HG02884 (cell line): ENCODE data around the gene FNTB.

Source experiments
- ATAC-seq: cut with Tn5 transposase; IDR thresholded peaks from one replicate; pipeline ENCODE4 v1.9.1; 2021; ENCODE audit warnings: mild to moderate bottlenecking, moderate library complexity; ENCODE audit not compliant: unreplicated experiment

The FNTB gene, protein sequence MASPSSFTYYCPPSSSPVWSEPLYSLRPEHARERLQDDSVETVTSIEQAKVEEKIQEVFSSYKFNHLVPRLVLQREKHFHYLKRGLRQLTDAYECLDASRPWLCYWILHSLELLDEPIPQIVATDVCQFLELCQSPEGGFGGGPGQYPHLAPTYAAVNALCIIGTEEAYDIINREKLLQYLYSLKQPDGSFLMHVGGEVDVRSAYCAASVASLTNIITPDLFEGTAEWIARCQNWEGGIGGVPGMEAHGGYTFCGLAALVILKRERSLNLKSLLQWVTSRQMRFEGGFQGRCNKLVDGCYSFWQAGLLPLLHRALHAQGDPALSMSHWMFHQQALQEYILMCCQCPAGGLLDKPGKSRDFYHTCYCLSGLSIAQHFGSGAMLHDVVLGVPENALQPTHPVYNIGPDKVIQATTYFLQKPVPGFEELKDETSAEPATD

DNA sequence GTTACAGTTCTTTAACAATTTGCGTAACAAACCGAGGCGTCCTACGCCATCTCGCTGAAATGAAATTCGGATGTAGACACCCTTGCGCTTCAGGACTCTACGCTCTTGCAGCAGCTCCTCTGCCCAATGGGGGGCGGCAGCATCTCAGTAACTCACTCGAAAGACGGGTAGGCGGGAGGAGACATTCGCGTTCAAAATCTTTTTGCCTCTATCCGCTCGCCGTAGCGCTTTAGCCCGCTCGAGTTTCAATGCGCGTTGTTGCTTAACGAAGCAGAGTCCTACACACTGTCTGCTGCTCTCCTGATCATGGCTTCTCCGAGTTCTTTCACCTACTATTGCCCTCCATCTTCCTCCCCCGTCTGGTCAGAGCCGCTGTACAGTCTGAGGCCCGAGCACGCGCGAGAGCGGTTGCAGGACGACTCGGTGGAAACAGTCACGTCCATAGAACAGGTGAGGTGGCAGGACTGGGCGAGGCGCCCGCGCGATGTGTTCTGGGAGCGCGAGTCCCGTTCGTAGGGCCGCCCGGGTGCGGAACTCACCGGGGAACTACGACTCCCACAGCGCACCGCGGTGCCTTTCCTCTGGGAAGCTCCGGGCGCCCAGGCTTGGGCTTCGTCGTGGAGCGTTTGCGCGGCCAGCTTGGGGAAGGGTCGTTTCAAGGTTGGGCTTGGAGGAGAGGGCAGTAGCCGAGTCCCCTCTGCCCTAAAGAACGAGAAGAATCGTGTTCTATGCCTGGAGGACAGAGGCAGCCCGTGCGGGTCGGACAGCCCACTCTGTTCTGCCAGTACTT is at the start of gene FNTB:
TSS of gene FNTB (plus strand) at position 248 of the 790 bp plus-strand sequence. CDS start at position 307, 59 bp downstream.
- peak; percentile 92 for ATAC-seq

DNA sequence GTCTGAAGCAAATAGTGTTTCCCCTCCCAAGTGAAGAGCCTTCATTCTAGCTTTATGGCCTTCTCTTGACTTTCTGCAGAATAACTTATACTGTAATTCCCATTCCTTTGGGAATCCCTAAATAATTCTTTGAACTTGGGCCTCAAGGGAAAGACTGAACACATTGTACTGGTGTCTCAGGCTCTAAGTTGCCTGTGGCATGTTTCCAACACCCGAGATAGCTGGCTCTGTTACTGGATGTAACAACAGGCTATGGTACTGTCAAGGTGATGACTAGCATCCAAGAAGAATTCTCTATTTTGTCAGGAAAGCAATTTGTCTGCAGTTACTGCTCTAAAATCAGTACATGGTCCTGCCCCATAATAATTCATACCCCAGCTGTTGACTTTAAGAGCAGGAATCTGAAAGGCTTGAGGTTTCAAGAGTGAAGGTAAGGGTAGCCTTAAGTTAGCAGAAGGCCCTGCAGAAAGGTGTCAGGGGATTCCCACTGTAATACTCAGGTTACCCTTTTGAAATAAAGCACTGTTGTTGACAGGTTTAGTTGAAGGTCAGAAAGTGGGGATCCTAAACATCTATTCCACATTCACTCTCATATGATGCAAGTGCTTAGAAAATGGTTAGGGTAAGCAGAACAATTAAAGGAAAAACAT is 49.4 kb upstream of the FNTB start:
- ATAC-seq, result no peak

DNA sequence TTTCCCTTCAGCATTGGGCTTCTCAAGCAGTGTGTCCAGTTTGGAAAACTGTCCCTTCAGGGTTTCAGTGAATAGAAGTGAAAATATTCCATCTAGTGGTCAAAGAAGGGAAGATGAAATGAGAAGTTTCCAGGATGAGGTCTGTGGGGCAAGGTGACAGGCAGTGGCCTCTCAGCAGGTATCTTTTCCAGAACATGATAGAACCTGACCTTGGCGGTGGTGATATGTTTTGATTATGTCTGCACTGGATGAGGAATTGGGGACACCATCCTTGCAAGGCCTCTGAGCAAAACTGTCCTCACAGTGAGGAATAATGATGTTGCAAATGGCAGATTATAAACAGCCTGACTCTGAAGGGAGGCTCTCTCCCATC is 48.9 kb upstream of the FNTB start:
- ATAC-seq, result no peak

DNA sequence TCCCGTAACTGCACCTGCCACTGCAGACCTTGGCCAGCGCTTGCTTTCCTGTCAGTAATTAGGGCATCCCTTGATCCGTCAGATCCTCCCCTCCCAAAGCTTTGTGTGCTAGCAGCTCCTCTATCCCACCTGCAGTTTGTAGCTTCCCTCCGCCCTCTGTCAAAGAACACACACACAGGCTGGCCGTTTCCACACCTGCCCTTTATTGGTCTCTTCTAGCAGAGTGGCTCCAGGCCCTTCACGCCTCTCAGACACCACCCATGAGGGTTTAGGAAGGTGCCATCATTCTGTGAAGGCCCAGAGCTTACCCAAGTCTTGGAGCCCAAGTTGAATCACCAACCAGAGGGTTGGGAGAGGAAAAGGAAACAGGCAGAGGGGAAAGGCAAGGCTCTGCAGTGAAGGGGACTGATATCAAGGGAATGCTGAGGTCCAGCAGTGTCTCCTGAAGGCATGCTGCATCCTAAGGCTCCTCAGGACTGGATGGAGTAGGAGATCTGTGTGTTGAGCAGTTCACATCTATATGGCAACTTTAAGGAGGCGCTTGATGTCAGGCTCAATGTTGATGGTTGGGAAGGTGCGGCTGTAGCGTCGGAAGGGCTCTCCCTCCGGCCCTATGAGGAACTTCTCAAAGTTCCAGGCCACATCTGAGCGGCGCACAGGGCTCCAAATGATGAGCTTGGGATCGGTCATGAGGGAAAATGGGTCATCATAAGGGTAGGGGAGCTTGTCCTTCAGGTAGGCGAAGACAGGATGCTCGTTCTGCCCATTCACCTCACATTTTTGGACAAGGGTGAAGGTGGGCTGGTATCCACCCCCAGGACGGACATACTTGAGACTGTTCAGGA is 47.5 kb upstream of the FNTB start:
- no peak for ATAC-seq

- ATAC-seq, result no peak
These were observed 46.9 kb upstream of the FNTB start for GRCh38 chr14:64939817-64940190.

GRCh38 chr14:64940336-64940910 is 46.3 kb upstream of the FNTB start:
- no peak for ATAC-seq

DNA sequence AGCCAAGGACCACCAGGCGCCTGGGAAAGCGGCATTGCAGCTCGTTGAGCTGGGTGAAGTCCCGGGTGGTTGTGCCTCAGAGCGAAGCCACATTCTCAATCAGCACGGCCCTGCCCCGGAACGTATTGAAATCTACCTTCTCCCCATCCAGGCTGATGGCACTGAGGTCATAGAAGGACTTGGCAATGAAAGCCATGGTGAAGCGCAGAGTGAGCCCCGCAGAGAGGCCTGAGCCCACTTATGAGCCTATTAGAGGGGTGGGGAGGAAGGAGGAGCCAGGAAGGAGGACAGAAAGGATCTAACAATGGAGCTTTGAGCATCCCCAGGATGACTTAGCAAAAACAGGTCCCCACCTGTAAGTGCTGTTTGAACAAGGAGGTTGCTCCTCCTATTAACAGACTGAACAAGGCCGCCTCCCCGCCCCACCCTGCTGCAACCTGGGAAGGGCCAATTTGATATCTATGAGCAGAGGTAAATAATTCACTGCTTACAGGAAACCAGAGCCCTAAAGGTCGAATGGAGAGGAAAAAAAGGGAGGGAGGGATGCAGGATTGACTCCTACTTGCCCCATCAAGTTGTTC is 44.1 kb upstream of the FNTB start, which contains the start of gene GPX2:
TSS of gene GPX2 (minus strand) at position 215 of the 581 bp plus-strand sequence. CDS start at position 196, 19 bp downstream.
- no peak for ATAC-seq

GRCh38 chr14:64943556-64943955 is 43.1 kb upstream of the FNTB start:
- ATAC-seq, result no peak

- ATAC-seq, result no peak
These were observed 42.7 kb upstream of the FNTB start for GRCh38 chr14:64944041-64944440.

- ATAC-seq, result no peak
These were observed 41.8 kb upstream of the FNTB start for GRCh38 chr14:64944861-64945260.

DNA sequence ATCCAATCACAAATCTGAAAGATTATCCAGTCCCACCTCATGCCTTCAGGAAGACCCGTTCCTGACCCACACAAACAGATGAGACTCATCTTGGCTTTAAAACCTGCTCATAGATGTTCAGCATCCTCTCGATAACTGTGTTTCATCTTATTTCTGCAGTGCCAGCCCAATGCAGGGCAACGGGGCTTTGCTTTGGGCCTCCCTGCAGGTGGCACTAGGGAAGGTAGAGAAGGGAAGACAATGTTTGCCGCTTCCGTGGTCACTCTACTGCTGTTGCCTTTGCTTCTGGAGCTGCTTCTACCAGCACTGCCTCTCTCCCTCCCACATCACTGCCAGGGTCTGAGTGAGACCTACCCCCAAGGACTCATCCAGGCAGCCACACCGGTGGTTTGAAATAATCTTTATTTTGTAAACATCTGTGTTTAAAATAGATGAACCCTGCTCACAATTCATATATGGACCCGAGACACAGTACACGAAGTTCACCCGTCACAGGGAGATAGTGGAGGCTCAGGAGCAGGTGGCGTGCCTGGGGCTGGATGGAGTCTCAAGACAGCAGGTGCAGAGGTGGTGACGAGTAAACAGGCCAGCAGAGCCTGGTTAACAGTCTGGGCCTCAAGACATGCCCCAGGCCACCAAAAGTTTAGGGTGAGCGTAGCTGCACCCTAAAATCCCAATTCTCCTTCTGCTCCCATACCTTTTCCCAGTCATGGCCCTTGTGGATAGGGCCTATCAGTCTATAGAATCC is 41.1 kb upstream of the FNTB start:
- no peak for ATAC-seq

DNA sequence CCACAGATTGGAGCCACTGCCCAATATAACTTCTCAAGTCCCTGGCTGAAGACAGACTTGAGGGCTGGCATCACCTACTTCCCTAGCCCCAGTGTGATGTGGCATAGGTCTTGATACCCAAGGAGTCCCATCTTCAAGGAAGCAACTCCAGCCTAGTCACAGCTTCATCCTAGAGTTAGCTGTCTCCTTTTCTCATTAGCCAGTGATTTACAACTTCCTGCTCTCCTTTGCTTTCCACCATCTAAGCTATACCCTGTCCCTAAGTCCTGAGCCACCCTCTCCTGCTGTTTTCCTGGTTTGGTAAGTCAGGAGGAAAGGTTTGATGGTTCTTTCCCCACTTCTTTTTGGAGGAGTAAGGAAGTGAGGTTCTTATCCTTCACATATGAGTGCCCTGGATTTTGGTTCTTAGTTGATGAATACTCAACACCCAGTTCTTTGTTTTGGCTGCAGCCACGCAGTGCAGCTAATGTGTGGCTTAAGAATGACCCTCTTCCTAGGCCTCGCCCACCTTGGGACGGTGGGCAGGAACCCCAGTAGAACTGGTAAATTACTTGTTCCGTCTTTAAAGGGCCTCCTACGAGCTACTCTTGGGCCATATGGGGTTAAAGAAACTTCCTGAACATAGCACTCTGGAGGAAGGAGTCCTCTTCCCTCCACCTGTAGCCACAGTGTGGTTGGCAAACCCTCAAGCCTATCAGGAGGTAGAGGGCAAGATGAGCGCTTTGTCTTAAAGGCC is 40.2 kb upstream of the FNTB start:
- ATAC-seq, result no peak

GRCh38 chr14:64947710-64948611 is 38.7 kb upstream of the FNTB start:
- ATAC-seq, result no peak

GRCh38 chr14:64948612-64949210 is 38.0 kb upstream of the FNTB start:
- ATAC-seq, result no peak

GRCh38 chr14:64950889-64951288 is 35.8 kb upstream of the FNTB start:
- ATAC-seq, result no peak

GRCh38 chr14:64951291-64951690 is 35.4 kb upstream of the FNTB start:
- no peak for ATAC-seq

GRCh38 chr14:64951724-64952123 is 35.0 kb upstream of the FNTB start:
- ATAC-seq, result no peak
